HG03175 (cell line): ENCODE results near the gene PRELID3B.

ENCODE experiments used
- ATAC-seq: cut with Tn5 transposase; IDR thresholded peaks from one replicate; pipeline ENCODE4 v1.9.1; 2021; ENCODE audit warnings: mild to moderate bottlenecking, moderate library complexity; ENCODE audit not compliant: unreplicated experiment

PRELID3B gene

GRCh38 chr20:59010995-59011873 lies 31.4 kb downstream of the PRELID3B start:
- ATAC-seq, result no peak

GRCh38 chr20:59010321-59010994 lies 32.1 kb downstream of the PRELID3B start:
- ATAC-seq, result no peak

- no peak for ATAC-seq
Observed at GRCh38 chr20:59008715-59009336, 33.8 kb downstream of the PRELID3B start.

- ATAC-seq, result peak; percentile 36
Observed at GRCh38 chr20:59007665-59008511, 34.7 kb downstream of the PRELID3B start.

GRCh38 chr20:59006864-59007664 lies 35.5 kb downstream of the PRELID3B start, which contains the start of gene CTSZ:
TSS of gene CTSZ (minus strand) at chr20:59007254. CDS start at chr20:59007128, 126 bp downstream.
- no peak for ATAC-seq

GRCh38 chr20:59006167-59006863 lies 36.3 kb downstream of the PRELID3B start:
- ATAC-seq, result no peak

- ATAC-seq, result no peak
Observed at GRCh38 chr20:59005523-59006166, 36.9 kb downstream of the PRELID3B start.

- ATAC-seq, result peak; percentile 67
Observed at GRCh38 chr20:59004763-59005522, 37.6 kb downstream of the PRELID3B start.

GRCh38 chr20:59004493-59004762 lies 38.2 kb downstream of the PRELID3B start:
- ATAC-seq, result no peak

GRCh38 chr20:59003836-59004492 lies 38.6 kb downstream of the PRELID3B start:
- no peak for ATAC-seq

- ATAC-seq, result no peak
Observed at GRCh38 chr20:59002874-59003399, 39.6 kb downstream of the PRELID3B start.

- no peak for ATAC-seq
Observed at GRCh38 chr20:59002388-59002787, 40.2 kb downstream of the PRELID3B start.

- ATAC-seq, result no peak
Observed at GRCh38 chr20:59001449-59002171, 41.0 kb downstream of the PRELID3B start.

GRCh38 chr20:59001068-59001448 lies 41.5 kb downstream of the PRELID3B start:
- no peak for ATAC-seq

GRCh38 chr20:59000326-59000725 lies 42.3 kb downstream of the PRELID3B start:
- ATAC-seq, result no peak

GRCh38 chr20:58998656-58999055 lies 43.9 kb downstream of the PRELID3B start:
- no peak for ATAC-seq
